K562 (cell line): ENCODE data around the gene MCF2. TPM values are rescaled to one million over a fixed set of nuclear protein-coding genes. Genes with fewer than 3 reads are reported as not detected.

ENCODE experiments used
- BHLHE40 ChIP-seq: IDR thresholded peaks from 2 replicates; pipeline ENCODE4 v1.6.1; 2011; ENCODE audit warnings: low read length, improper control_type of control experiment
- E2F8 ChIP-seq: fragments of 450-650 bp; IDR thresholded peaks from 2 replicates; pipeline ENCODE4 v1.7.1; 2018; ENCODE audit warnings: mild to moderate bottlenecking, low read depth; ENCODE audit not compliant: partially characterized antibody
- GATAD2B ChIP-seq: fragments of 450-650 bp; IDR thresholded peaks from 2 replicates; pipeline ENCODE4 v1.6.1; 2017; ENCODE audit warnings: mild to moderate bottlenecking, borderline replicate concordance
- KDM5B ChIP-seq: fragments of 200-600 bp; sonication (generic); IDR thresholded peaks from 2 replicates; pipeline ENCODE4 v1.6.1; 2012; ENCODE audit warnings: low read depth, mild to moderate bottlenecking, moderate library complexity, low read length, control low read depth, inconsistent platforms; ENCODE audit not compliant: insufficient replicate concordance
- MLLT1 ChIP-seq, 2 experiments: fragments of 450-650 bp; IDR thresholded peaks; 2 replicates each; pipeline ENCODE4 v1.6.1; 2016
- SMARCE1 ChIP-seq: fragments of 450-650 bp; IDR thresholded peaks from 2 replicates; pipeline ENCODE4 v1.7.1; 2016; ENCODE audit warnings: mild to moderate bottlenecking
- SRSF7 ChIP-seq: fragments of 200-400 bp; formaldehyde crosslinking; optimal IDR thresholded peaks from 2 replicates; pipeline ENCODE3; 2017; ENCODE audit warnings: mild to moderate bottlenecking, low read depth, low read length
- polyA plus RNA-seq, 8 experiments: library from polyadenylated mRNA; depleted of rRNA in 4 of 8; stranded (reverse) in 5 of 8; unstranded in 3 of 8; fragments of >200 nt; fragmentation: Nextera tagmentation in 2 of 8; fragmentation: Illumina TruSeq in 1 of 8; extraction: Ambion mirVana in 2 of 8; extraction: Trizol in 1 of 8; gene quantifications; 2 replicates each; pipeline versions ENCODE4 v1.2.1 to v1.2.3, GENCODE V29; 2011 to 2014; ENCODE audit warnings: inconsistent platforms in 1 of 8, missing spikeins in 1 of 8
- total RNA-seq, 7 experiments: library from RNA; depleted of rRNA in 6 of 7; stranded (reverse); fragments of >200 nt in 6 of 7; fragmentation: Illumina TruSeq in 2 of 7; extraction: Trizol in 2 of 7; gene quantifications; 2 replicates each; pipeline versions ENCODE4 v1.2.1 to v1.2.3, GENCODE V29; 2011 to 2021; ENCODE audit warnings: low replicate concordance in 1 of 7
- TF ChIP-seq, protein P1 (sequence below): sonication (generic); formaldehyde crosslinking; IDR thresholded peaks from 2 replicates; pipeline ENCODE4 v1.8.0; 2022; ENCODE audit warnings: mild to moderate bottlenecking, missing genetic modification reagents, borderline replicate concordance

MCF2 gene
- total and polyA plus RNA-seq, 9 of the 15 experiments (the other 6 are each of a cell fraction or from before 2014, with no cell fraction given) = 0.03 to 0.78 (median 0.08) TPM; not detected in 3

- TF ChIP-seq, protein P1, sequence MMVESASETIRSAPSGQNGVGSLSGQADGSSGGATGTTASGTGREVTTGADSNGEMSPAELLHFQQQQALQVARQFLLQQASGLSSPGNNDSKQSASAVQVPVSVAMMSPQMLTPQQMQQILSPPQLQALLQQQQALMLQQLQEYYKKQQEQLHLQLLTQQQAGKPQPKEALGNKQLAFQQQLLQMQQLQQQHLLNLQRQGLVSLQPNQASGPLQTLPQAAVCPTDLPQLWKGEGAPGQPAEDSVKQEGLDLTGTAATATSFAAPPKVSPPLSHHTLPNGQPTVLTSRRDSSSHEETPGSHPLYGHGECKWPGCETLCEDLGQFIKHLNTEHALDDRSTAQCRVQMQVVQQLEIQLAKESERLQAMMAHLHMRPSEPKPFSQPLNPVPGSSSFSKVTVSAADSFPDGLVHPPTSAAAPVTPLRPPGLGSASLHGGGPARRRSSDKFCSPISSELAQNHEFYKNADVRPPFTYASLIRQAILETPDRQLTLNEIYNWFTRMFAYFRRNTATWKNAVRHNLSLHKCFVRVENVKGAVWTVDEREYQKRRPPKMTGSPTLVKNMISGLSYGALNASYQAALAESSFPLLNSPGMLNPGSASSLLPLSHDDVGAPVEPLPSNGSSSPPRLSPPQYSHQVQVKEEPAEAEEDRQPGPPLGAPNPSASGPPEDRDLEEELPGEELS = no peak
- no peak for TF ChIP-seq GATAD2B
- TF ChIP-seq SMARCE1 = no peak
- no peak for TF ChIP-seq SRSF7
- no peak for TF ChIP-seq MLLT1 (IDR thresholded peaks at IDR 0.05)
- no peak for TF ChIP-seq BHLHE40
- TF ChIP-seq KDM5B = no peak
- no peak for TF ChIP-seq E2F8
These were observed 107.9 kb downstream of the MCF2 start (continued) for GRCh38 chrX:139600105-139600504.
